Neural crest cell (in vitro differentiated cells): Measurements from ENCODE around the gene TJP2. TPM values are rescaled to one million over a fixed set of nuclear protein-coding genes. Genes with fewer than 3 reads are reported as not detected.

ENCODE experiments used
- DNase-seq: peaks from one replicate; pipeline ENCODE4 v3.0.0; 2021; ENCODE audit warnings: low read depth, mixed read lengths, low spot score
- H3K27ac Mint-ChIP-seq: one replicate; pipeline ENCODE4 v1.8.0; 2021; ENCODE audit warnings: mild to moderate bottlenecking, mixed read lengths; ENCODE audit not compliant: unreplicated experiment
- H3K27me3 Mint-ChIP-seq: 2 replicates; pipeline ENCODE4 v1.8.0; 2021; ENCODE audit warnings: low read depth, mild to moderate bottlenecking, mixed read lengths
- H3K36me3 Mint-ChIP-seq: 2 replicates; pipeline ENCODE4 v1.8.0; 2021; ENCODE audit warnings: low read depth, mild to moderate bottlenecking, mixed read lengths
- H3K4me1 Mint-ChIP-seq: 2 replicates; pipeline ENCODE4 v1.8.0; 2021; ENCODE audit warnings: mixed read lengths
- H3K4me3 Mint-ChIP-seq: one replicate; pipeline ENCODE4 v1.8.0; 2021; ENCODE audit warnings: mild to moderate bottlenecking, mixed read lengths
- H3K9me3 Mint-ChIP-seq: 2 replicates; pipeline ENCODE4 v1.8.0; 2021; ENCODE audit warnings: mixed read lengths
- total RNA-seq: library from RNA; stranded (reverse); gene quantifications from 2 replicates; pipeline ENCODE4 v1.2.1, GENCODE V29; 2021
- TF ChIP-seq, protein P1 (sequence below): fragments of 200-600 bp; sonication (generic); conservative IDR thresholded peaks from 2 replicates; pipeline ENCODE4 v1.5.0; 2021; ENCODE audit warnings: antibody characterized with exemption, mild to moderate bottlenecking

TJP2 gene
- total RNA-seq, 1 donor from 2014 or later, result 27.8 TPM

DNA sequence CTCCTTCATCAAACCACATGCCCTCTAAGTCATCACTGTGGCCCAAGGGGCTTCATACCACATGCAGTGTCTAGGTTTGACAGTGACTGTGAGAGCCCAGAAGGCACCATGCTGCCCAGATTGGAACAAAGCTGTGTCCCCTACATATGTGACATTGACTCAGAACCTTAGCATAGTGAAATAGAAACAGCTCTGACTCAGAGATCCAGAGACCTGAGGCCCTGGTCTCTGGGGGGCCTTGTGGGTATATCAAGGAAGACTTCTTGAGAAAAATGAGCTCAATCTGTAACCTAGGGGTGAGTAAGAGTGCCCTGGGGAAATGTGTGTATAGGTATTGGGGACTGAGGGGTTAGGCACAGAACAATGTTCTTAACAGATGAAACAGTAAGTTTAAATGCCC, 143.8 kb downstream of the TJP2 start:
- H3K4me3 Mint-ChIP-seq, result no peak overlapping the region
- H3K27ac Mint-ChIP-seq, result no peak overlapping the region
- H3K36me3 Mint-ChIP-seq, result peaks cover 7% of the 10 kb centered on the region
- TF ChIP-seq, protein P1, sequence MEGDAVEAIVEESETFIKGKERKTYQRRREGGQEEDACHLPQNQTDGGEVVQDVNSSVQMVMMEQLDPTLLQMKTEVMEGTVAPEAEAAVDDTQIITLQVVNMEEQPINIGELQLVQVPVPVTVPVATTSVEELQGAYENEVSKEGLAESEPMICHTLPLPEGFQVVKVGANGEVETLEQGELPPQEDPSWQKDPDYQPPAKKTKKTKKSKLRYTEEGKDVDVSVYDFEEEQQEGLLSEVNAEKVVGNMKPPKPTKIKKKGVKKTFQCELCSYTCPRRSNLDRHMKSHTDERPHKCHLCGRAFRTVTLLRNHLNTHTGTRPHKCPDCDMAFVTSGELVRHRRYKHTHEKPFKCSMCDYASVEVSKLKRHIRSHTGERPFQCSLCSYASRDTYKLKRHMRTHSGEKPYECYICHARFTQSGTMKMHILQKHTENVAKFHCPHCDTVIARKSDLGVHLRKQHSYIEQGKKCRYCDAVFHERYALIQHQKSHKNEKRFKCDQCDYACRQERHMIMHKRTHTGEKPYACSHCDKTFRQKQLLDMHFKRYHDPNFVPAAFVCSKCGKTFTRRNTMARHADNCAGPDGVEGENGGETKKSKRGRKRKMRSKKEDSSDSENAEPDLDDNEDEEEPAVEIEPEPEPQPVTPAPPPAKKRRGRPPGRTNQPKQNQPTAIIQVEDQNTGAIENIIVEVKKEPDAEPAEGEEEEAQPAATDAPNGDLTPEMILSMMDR, result no peak
- peaks cover 9% of the 10 kb centered on the region for H3K4me1 Mint-ChIP-seq
- peaks cover 13% of the 10 kb centered on the region for H3K9me3 Mint-ChIP-seq
- no peak for DNase-seq
- peaks cover 32% of the 10 kb centered on the region for H3K27me3 Mint-ChIP-seq

DNA sequence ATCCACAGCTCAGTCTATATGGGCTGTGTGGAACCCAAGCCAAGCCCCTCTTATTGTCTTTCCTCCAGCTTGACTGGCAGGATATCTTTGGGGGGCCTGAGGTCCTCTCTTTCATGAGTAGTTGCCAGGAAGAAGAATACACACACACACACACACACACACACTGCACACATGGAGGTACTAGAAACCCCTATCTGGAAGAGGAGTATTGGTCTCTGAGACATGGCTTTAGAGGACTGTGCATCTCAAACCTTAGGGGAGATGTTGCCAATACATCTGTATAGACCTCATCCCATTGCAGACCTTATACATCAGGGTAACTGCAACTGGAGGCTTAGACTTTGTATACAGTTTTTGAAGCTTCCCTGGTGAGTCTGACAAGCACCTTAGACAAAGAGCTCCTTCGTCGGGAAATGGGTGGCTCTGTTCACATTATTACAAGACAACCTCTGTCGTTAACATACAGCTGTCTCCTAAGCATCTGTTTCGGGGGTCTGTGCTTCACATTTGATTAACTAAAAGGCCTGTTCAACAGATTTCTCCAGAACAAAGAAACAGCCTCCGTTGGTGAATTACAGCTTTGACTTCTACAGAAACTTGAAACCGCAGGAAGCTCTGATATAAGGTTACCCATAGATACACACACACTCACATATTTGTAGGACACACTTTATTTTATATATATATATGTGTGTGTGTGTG, 145.4 kb downstream of the TJP2 start:
- Mint-ChIP-seq H3K27ac (no peak overlapping the region), H3K27me3 (peaks cover 48% of the 10 kb centered on the region), H3K4me3 (no peak overlapping the region), H3K9me3 (peaks cover 5% of the 10 kb centered on the region), H3K4me1 (peaks cover 11% of the 10 kb centered on the region), H3K36me3 (no peaks in the 10 kb centered on the region)
- no peak for DNase-seq
- TF ChIP-seq, protein P1, result no peak

DNA sequence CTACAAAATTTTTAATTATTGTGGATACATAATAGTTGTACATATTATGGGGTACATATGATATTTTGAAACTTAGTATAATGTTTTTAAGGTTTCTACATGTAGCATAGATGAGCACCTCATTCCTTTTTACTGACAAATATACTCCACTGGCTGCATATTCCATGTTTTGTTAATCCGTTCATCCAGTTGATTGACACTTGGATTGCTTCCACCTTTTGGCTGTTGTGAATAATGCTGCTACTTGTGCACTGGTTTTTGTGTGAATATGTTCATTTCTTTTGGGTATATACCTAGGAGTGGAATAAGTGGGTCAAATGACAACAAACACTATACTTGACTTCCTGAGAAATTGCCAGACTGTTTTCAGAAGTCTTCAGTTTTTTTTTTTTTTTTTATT, 148.2 kb downstream of the TJP2 start:
- H3K27ac Mint-ChIP-seq, result no peak overlapping the region
- no peak overlapping the region for H3K4me3 Mint-ChIP-seq
- no peaks in the 10 kb centered on the region for H3K36me3 Mint-ChIP-seq
- no peak for DNase-seq
- H3K4me1 Mint-ChIP-seq, result peaks cover 21% of the 10 kb centered on the region
- peaks cover 2% of the 10 kb centered on the region for H3K9me3 Mint-ChIP-seq
- peaks cover 71% of the 10 kb centered on the region for H3K27me3 Mint-ChIP-seq
- TF ChIP-seq, protein P1, result no peak

DNA sequence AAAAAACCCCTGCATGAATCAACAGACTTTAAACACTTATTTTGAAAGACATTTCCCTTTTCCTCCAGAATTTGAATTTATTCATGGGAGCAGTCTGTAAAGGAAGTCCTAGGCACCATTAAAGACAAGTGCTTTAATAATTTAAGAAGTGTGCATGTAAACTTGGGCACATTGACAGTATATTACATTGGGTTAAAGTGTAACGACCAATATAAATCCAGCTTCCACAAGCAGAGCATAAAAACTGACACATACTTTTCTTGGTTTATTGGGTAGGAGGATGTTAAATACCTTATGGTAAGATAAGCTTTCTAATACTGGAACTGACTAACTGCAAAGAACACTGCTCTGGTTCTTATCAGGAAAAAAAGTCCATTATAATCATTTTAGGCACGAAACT, 149.8 kb downstream of the TJP2 start:
- H3K27me3 Mint-ChIP-seq, result peaks cover 82% of the 10 kb centered on the region
- H3K4me3 Mint-ChIP-seq, result peak overlapping the region; percentile 86
- H3K36me3 Mint-ChIP-seq, result no peaks in the 10 kb centered on the region
- no peak overlapping the region for H3K27ac Mint-ChIP-seq
- H3K4me1 Mint-ChIP-seq, result peaks cover 21% of the 10 kb centered on the region
- no peaks in the 10 kb centered on the region for H3K9me3 Mint-ChIP-seq
- no peak for DNase-seq
- TF ChIP-seq, protein P1, result no peak

Other genes starting within 250 kb of the TJP2 start
- not detected in 2 replicates for gene PRKACG, start 160.2 kb upstream of the TJP2 start, total RNA-seq
- 26.7 and 28.6 TPM in 2 replicates for gene FXN, start 138.5 kb upstream of the TJP2 start, total RNA-seq
- gene ENTREP1, start 150.9 kb downstream of the TJP2 start, total RNA-seq, result 0.36 and 0.44 TPM in 2 replicates